Kasumi-1 (cell line): ENCODE results near the gene MERTK.
"Not testable (repeated sequence)": the region's sequence is repeated elsewhere in the genome, so short reads cannot be mapped to it uniquely, and the experiment has no call there.

Experiments
- DNase-seq, 2 experiments: peaks; one replicate each; lab custom pipeline; 2025; lab: John Stamatoyannopoulos, UW

MERTK gene

GRCh38 chr2:112046231-112046630 lies 147.8 kb downstream of the MERTK start:
- DNase-seq: no peak

GRCh38 chr2:112047537-112048235 lies 149.3 kb downstream of the MERTK start:
- no peak for DNase-seq

- no peak for DNase-seq
Measured at GRCh38 chr2:112048236-112048592, 149.8 kb downstream of the MERTK start.

- peak; percentile 71 to 86 for DNase-seq
Measured at GRCh38 chr2:112048887-112049286, 150.5 kb downstream of the MERTK start.

GRCh38 chr2:112050316-112050715 lies 151.9 kb downstream of the MERTK start:
- DNase-seq: no peak

- DNase-seq: peak; percentile 92 to 95
Measured at GRCh38 chr2:112053917-112054846, 155.8 kb downstream of the MERTK start.

GRCh38 chr2:112054847-112055729 lies 156.7 kb downstream of the MERTK start, which contains the start of gene TMEM87B:
Gene TMEM87B, plus strand, starts transcription at chr2:112055269. Its CDS starts 323 bp downstream, at chr2:112055592.
- DNase-seq: peak; percentile 93 to 94

GRCh38 chr2:112055730-112056625 lies 157.6 kb downstream of the MERTK start:
- peak; percentile 90 to 93 for DNase-seq

GRCh38 chr2:112056626-112056987 lies 158.2 kb downstream of the MERTK start:
- DNase-seq: peak in 1 of 2 experiments; percentile 40

- DNase-seq: no peak
Measured at GRCh38 chr2:112059671-112060070, 161.3 kb downstream of the MERTK start.

- DNase-seq: no peak
Measured at GRCh38 chr2:112061299-112061698, 162.9 kb downstream of the MERTK start.

GRCh38 chr2:112061840-112062239 lies 163.4 kb downstream of the MERTK start:
- no peak for DNase-seq

GRCh38 chr2:112062894-112063293 lies 164.5 kb downstream of the MERTK start:
- no peak for DNase-seq

GRCh38 chr2:112065486-112065885 lies 167.1 kb downstream of the MERTK start:
- DNase-seq: no peak

GRCh38 chr2:112065966-112066365 lies 167.6 kb downstream of the MERTK start:
- DNase-seq: no peak

GRCh38 chr2:112069794-112070193 lies 171.4 kb downstream of the MERTK start:
- not testable (repeated sequence) for DNase-seq

GRCh38 chr2:112073875-112074274 lies 175.5 kb downstream of the MERTK start:
- DNase-seq: no peak

- DNase-seq: no peak
Measured at GRCh38 chr2:112074506-112074905, 176.1 kb downstream of the MERTK start.

- peak; percentile 18 to 30 for DNase-seq
Measured at GRCh38 chr2:112075490-112076260, 177.3 kb downstream of the MERTK start.

- DNase-seq: no peak
Measured at GRCh38 chr2:112077814-112078213, 179.4 kb downstream of the MERTK start.
